GM18498 (cell line): ENCODE data around the gene NIPA2.

Experiments used
- ATAC-seq: cut with Tn5 transposase; IDR thresholded peaks from one replicate; pipeline ENCODE4 v1.9.1; 2021; ENCODE audit warnings: mild to moderate bottlenecking, moderate library complexity; ENCODE audit not compliant: unreplicated experiment

Gene NIPA2

DNA sequence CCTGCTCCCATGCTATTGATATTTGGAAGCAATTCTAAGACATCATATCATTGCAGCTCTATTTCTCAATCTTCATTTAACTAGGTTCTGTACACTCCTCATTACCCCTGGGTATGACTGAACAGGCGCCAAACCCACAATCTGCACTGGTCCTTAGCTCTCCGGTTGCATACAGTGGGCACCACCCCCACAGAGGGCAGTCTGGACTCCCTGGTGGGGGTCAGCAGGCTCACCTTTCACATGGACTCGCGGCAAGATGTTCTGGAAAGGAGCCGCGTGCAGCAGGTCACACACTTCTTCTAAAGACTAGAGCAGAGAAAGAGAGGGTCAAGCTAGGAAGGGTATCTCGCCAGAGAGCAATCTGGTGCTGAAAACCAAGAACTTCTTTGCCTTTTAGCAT, 36.5 kb downstream of the NIPA2 start:
- no peak for ATAC-seq

DNA sequence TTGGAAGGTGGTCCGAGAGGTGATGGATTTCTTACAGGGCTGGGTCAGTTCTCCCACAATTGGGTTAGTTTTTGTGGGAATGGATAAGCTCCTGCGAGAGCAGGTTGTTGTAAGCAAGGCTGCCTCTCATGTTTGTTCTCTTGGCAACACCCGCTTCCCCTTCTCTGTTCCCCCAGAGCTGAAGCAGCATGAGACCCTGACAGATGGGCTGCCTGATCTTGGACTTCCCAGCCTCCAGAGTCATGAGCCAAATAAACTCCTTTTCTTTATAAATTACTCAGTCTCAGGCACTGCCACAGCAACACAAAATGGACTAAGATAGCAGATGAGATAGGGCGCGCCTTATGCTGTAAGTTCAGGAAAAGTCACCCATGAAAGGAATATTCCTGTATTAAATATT, 38.7 kb downstream of the NIPA2 start:
- no peak for ATAC-seq

- no peak for ATAC-seq
Observed at GRCh38 chr15:22877607-22878006, 39.1 kb downstream of the NIPA2 start.

DNA sequence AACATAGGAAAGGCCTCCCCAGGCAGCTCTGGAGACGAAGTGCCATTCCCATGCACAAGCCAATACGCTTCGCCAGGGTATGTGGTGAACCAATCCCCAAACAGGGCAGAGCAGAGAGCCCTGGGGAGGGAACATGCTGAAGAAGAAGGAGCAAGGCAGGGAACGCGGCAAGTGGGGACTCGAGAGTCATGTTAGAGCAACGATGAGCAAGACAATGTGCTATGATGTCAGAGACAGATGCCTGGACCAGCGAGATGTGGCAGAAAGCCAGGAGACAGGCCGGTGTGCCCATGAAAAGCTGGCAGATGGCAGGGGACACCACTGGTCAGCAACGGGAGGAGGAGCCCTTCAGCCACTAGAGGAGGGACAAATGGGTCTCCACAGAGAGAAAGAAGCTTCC, 39.6 kb downstream of the NIPA2 start:
- no peak for ATAC-seq

DNA sequence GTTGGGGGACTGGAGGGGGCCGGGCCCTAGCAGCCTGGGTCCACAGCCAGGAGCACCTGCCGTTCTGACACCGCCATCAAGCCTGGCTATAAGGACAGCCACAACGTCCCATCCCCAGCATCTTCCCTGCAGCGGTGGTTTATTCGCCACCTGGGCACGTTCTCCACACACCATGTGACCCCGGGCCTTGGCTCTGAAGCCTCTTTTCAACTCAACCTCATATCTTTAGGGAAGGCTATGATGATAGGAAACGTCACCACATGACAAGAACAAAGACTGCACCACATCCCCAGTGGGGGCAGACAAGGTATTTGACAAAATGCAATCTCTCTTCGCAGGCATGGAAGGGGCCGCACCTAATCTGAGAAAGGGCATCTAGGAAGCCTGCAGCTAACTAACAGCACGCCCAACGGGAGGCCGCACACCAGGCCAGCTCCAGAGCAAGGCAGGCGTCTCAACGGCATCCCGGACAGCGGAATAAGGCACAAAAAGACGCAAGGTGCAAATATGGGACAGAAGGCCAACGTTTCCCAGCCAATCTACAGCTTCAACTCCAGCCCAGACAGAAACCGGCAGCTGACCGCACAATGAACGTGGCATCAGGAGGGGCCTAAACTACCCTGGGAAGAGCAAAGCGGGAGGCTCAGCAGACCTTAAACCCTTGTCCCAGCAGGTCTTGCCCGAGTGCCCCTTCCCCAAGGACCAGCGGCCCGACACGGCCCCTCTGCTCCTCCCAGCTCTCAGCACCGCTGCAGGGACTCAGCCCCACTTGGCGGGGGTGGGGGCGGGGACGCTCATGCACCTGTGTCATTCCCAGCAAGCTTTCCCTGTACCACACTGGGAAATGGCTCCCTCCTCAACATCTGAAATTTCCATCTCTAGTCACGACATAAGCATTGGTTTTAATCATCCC, 41.9 kb downstream of the NIPA2 start:
- ATAC-seq, result no peak

DNA sequence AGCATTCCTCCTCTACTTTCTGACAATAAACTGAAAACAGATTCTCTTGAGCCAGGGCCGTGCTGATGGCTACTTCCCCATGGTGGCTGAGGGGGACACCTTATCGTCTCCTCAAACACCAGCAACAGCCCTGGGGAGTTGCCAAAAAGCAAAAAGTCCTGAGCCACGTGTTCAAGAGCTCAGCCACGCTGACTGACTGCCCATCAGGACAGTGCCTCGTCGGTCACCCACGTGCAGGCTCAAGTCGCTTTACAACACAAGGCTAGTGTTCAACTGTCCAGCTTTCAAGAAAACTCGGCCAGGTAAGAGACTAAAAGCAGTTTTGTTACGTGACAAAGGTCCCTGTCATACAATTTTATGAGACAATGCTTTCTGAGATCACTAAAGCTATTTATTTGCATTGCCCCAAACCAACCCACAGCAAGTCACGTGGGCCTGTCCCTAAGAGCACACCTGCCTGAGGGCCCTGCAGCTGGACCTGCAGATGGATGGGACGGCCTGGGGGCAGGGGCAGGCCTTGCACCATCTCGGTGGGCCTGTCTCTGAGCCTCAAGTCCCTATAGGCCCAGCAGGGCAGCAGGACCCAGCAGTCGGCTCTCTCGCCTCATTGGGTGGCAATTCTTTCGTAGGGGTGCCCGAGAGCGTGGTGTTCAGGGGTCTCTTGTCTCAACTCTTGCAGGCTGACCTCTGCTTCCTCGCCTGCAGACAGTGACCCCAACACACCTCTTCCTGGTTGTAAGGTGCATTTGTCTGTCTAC, 42.7 kb downstream of the NIPA2 start:
- ATAC-seq, result no peak

DNA sequence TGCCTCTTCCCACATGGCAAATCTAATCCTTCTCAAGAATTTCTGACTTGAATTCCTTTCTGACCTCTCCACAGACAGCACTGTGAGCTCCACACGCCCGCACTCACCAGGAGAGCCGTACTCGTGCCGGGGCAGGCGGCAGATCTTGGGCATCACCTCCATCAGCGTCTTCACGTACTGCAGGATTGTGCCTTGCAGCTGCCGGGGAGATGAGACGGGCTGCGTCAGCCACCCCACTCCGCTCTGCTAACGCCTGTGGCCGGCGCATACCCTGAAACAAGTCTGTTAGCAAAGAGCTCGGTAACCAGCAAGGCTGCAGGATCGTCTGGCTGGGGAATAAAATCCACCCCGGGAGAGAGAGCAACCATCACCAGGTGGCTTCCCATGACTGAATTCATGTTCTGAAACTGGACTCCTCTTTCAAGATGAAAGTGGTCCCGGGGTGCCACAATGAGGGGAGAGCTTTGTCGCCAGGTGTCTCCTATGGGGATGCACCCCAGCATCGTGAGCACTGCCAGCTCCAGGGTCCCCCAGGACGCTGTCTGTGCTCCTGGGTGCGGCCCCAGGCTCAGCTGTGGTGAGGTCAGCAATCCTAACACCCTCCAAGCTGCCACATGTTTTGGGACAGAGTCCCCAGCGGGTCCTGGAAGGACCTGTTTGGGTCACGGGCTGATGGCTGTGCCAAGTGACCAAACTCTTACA, 43.4 kb downstream of the NIPA2 start:
- no peak for ATAC-seq

DNA sequence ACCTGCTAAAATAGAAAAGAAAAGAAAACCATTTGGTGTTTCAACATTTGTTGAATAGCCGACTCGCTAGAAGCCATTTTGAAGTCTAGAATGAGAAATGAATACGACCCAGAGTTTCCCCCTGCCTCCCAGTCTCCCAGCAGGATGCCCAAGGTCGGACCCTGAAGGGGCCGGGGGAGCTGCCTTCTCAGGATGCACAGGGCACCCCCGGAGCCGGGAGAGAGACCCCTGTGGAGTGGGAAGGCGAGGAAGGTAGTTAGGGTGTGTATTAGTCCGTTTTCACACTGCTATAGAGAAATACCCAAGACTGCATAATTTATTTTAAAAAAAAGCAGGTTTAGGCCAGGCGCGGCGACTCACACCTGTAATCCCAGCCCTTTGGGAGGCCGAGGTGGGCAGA, 44.7 kb downstream of the NIPA2 start:
- ATAC-seq, result no peak

GRCh38 chr15:22884344-22884743, 45.9 kb downstream of the NIPA2 start:
- ATAC-seq, result no peak

- no peak for ATAC-seq
Observed at GRCh38 chr15:22885120-22885519, 46.7 kb downstream of the NIPA2 start.

- no peak for ATAC-seq
Observed at GRCh38 chr15:22887157-22887951, 48.9 kb downstream of the NIPA2 start.

- no peak for ATAC-seq
Observed at GRCh38 chr15:22888120-22888859, 49.8 kb downstream of the NIPA2 start.

GRCh38 chr15:22889146-22889818, 50.8 kb downstream of the NIPA2 start:
- no peak for ATAC-seq

- no peak for ATAC-seq
Observed at GRCh38 chr15:22890296-22890695, 51.8 kb downstream of the NIPA2 start.

DNA sequence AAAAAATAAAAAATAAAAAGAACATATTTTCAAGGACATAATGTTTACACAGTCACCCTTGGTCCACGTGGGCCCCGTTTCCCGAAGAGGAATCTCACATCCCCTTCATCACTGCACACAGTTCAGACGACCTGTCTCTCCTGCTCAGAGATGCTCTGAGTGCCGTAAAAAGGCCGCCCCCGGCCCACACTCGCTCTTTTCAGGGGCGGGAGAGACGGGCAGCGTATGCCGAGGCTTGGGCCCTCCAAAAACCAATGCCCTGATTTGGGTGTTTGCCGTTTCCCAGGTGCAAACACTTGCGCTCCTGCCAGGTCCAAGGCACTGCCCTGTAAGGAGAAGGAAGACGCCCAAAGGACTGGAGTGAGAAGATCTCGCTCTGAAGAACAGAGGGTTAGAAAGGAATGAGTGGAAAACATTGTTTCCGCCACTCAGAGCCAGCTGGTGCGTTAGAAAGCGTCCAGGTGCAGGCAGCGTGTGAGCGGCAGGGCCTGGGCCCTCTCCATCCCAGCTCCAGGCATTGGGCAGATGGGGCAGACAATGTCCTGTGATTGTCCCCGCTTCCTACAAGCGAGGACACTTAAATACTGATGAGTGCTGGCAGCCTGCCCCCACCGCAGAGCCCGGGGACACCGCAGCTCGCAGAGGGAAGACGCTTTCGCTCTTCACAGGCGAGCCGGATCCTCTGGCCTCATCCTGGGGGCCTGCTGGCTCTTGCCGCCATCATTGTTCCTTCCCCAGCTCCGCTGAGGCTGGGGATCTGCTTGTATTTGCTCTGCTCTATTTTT, 53.2 kb downstream of the NIPA2 start:
- no peak for ATAC-seq

GRCh38 chr15:22892333-22892732, 53.9 kb downstream of the NIPA2 start:
- no peak for ATAC-seq

DNA sequence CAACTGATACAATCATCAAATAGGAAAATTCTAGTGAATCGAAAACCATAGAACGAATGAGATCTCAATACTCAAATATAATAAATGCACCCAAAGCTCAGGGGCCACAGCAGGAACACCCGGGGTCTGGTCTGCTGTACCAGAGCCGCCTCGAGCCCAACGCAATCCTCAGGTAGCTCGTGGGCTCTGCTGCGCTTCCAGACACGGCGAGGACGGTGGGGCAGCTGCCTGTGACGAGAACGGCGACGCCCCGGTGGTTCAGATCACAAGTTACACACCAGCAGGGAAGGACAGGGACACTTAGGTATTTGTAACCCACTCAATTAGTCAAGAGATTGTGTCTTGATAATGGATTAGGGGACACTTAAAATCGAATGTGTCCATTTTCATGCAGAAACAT, 54.6 kb downstream of the NIPA2 start:
- no peak for ATAC-seq

DNA sequence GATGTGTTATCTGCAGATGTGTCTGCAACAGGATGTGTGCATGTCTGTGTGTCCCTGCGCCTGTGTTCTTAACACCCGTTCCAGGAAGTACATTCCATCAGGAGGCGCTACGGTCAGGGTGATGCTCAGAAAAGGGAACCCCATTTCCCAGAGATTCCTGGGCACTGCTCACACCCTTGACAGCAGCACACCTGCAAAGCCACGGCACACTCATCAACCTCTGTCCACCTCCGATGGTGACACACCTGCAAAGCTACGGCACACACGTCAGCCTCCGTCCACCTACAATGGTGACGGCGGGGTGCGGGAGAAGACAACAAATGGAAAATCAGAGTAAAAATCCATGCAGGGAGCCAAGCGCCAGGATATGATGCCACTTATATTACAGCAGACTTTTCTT, 55.4 kb downstream of the NIPA2 start:
- ATAC-seq, result no peak
